Measurements from ENCODE around the gene PPP1CC. TPM values are rescaled to one million over a fixed set of nuclear protein-coding genes. Genes with fewer than 3 reads are reported as not detected.

Gene PPP1CC
- 221 TPM for polyA plus RNA-seq (2013, experiment 1 of 2)
- polyA plus RNA-seq (2013, experiment 2 of 2): 241 TPM

DNA sequence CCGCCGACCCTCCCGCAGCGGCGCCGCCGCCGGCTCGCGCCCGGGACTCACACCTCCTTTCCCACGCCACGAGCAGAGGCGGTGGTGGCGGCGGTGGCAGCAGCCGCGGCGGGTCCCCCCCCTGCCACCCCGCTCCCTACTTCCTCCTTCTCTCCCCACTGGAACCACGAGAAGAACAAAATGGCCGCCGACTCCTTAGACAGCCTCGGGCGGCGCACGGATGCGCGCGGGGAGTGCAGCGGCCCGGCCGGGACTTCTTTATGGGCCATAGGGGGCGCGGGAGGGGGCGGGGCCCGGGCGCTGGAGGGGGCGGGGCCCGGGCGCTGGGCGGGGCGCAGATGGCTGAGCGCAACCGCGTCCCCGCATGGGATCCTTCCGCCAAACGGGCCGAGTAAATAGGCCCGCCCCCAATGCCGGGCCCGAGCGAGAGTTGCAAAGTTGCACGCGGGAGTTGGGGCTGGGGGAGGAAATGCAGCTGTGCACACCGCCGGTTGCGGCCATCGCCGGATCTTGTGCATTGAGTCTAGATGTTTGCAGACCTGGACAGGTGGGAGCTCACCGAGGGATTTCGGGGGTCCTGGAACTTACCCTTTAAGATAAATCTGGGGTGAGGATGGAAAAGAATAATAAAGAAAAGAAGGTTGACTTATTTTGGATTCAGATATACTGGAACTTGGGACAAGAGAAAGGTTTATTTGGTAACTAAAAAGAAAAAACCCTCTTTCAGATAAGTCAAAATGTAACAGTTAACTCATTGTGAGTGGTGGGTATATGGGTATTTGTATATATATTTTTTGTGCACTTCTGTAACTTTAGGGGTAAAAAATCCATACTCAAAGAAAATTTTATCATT, at the start of gene PPP1CC:
Gene PPP1CC (minus strand): TSS at position 174 of the 853 bp plus-strand sequence. CDS start 184 bp downstream, outside the sequence.
- H3K4me1 ChIP-seq (ENCODE audit: control insufficient read depth, insufficient read depth, low read length, poor library complexity, severe bottlenecking): peaks cover 12% of the 10 kb centered on the region
- peak within 1 kb of the TSS; percentile 90 for H3K4me3 ChIP-seq (ENCODE audit: extremely low read depth, insufficient read depth, low read length, poor library complexity, severe bottlenecking)
- peaks cover 10% of the 10 kb centered on the region for H3K36me3 ChIP-seq (ENCODE audit: control insufficient read depth, insufficient read depth, low read length)
- H3K27ac ChIP-seq (ENCODE audit: low read depth, low read length, severe bottlenecking): peak within 1 kb of the TSS; percentile 90
- WGBS, 2 experiments (ENCODE audit: insufficient coverage in 2 of 2): 0 to 1% methylated on average over 15 to 23 of the region's 63 CpGs
- H3K9me3 ChIP-seq (ENCODE audit: control insufficient read depth, low read length): no peaks in the 10 kb centered on the region

DNA sequence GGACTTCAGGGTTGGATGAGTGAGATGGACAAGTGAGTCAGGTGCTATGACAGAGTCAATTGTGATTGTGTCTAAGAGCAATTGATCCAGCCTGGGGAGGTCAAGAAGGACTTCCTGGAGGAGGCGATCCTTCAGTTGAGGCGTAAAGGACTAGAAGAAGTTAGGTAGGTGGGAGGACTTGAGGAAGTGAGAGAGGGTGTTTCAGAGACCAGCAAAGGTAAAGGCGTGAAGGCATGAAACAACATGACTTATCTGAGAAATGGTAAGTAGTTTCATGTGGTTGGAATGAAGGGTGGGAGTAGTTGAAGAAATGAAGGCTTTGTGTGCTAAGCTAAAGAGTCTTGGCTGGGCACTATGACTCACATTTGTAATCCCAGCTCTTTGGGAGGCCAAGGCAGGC, 48.9 kb upstream of the PPP1CC start:
- no peaks in the 10 kb centered on the region for H3K36me3 ChIP-seq (ENCODE audit: control insufficient read depth, insufficient read depth, low read length)
- 84 to 94% methylated on average over 3 of the region's 3 CpGs for WGBS, 2 experiments (ENCODE audit: insufficient coverage in 2 of 2)
- no peak overlapping the region for H3K4me3 ChIP-seq (ENCODE audit: extremely low read depth, insufficient read depth, low read length, poor library complexity, severe bottlenecking)
- no peaks in the 10 kb centered on the region for H3K4me1 ChIP-seq (ENCODE audit: control insufficient read depth, insufficient read depth, low read length, poor library complexity, severe bottlenecking)
- H3K27ac ChIP-seq (ENCODE audit: low read depth, low read length, severe bottlenecking): no peak overlapping the region
- H3K9me3 ChIP-seq (ENCODE audit: control insufficient read depth, low read length): no peaks in the 10 kb centered on the region

DNA sequence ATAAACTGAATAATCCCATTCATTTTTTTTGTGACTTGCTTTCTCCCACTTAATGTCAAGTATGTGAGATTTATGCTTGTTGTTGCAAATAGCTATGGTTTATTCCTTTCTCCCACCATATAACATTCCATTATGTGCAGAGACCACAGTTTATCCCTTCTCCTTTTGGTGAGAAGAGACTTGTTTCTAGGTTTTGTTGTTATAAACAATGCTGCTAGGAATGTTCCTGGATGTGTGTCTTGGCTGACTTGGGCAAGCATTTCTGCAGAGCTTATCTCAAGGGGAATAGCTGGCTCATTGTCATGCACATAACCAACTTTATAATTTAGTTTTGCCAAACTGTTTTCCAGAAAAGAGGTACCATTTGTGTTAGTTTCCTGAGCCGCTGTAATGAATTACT, 47.6 kb upstream of the PPP1CC start:
- Histone ChIP-seq H3K4me1 (ENCODE audit: control insufficient read depth, insufficient read depth, low read length, poor library complexity, severe bottlenecking) (no peaks in the 10 kb centered on the region), H3K9me3 (ENCODE audit: control insufficient read depth, low read length) (no peaks in the 10 kb centered on the region), H3K4me3 (ENCODE audit: extremely low read depth, insufficient read depth, low read length, poor library complexity, severe bottlenecking) (no peak overlapping the region), H3K27ac (ENCODE audit: low read depth, low read length, severe bottlenecking) (no peak overlapping the region), H3K36me3 (ENCODE audit: control insufficient read depth, insufficient read depth, low read length) (no peaks in the 10 kb centered on the region)
- WGBS, 2 experiments (ENCODE audit: insufficient coverage in 2 of 2): 80 to 100% methylated on average over 1 of the region's 1 CpG

DNA sequence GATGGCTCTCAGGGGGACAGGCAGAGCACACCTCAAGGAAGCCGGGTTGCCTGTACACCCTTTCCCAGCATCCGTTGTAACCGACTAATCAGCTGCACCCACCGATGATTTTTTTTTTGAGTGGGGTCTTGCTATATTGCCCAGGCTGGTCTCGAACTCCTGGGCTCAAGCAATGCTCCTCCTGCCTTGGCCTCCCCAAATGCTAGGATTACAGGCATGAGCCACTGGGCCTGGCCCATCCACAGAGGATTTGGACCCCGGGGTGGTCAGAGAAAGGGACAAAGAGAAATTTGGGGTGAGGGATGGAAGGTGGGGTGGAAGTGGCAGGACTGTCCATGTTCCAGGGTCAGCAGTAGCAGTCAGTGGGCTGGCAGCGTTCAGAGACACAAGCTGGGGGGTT, 43.3 kb upstream of the PPP1CC start:
- H3K27ac ChIP-seq (ENCODE audit: low read depth, low read length, severe bottlenecking): no peak overlapping the region
- 90 to 95% methylated on average over 6 to 7 of the region's 7 CpGs for WGBS, 2 experiments (ENCODE audit: insufficient coverage in 2 of 2)

DNA sequence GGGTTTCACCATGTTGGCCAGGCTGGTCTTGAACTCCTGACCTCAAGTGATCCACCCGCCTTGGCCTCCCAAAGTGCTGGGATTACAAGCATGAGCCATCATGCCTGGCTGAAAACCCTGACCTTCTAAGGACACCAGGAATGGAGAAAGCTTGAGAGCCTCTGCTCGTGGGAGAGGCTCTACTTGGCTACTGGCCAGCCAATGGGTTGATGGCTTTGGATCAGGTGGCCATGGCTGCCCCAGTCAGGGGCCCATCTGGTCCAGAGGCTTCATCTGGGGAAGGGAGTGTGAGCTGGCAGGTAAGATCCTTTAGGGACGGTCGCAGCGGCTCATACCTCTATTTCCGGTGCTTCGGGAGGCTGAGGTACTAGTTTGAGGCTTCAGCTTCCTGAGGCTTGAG, 42.5 kb upstream of the PPP1CC start:
- H3K4me3 ChIP-seq (ENCODE audit: extremely low read depth, insufficient read depth, low read length, poor library complexity, severe bottlenecking): no peak overlapping the region
- WGBS, 2 experiments (ENCODE audit: insufficient coverage in 2 of 2): 75 to 92% methylated on average over 6 to 7 of the region's 7 CpGs

More for the DNA sequence above, 43.3 kb upstream of the PPP1CC start:
- Histone ChIP-seq H3K36me3 (ENCODE audit: control insufficient read depth, insufficient read depth, low read length) (no peaks in the 10 kb centered on the region), H3K4me1 (ENCODE audit: control insufficient read depth, insufficient read depth, low read length, poor library complexity, severe bottlenecking) (no peaks in the 10 kb centered on the region), H3K4me3 (ENCODE audit: extremely low read depth, insufficient read depth, low read length, poor library complexity, severe bottlenecking) (no peak overlapping the region), H3K9me3 (ENCODE audit: control insufficient read depth, low read length) (no peaks in the 10 kb centered on the region)

DNA sequence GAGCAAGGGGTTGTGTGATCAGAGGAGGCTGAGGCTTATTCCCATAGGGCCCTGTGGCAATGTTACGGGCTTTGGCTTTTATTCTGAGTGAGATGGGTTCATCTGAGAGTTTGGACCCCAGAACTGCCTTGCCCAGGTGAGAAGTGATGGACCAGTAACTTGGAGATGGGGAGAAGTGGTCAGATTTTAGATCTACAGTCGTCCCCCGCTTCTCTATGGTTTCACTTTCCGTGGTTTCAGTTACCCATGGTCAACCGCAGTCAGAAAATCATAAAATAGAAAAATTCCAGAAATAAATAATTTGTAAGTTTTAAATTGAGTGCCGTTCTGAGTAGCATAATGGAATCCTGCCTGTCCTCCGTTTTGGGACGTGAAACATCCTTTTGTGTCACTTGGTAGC, 40.2 kb upstream of the PPP1CC start:
- no peak overlapping the region for H3K27ac ChIP-seq (ENCODE audit: low read depth, low read length, severe bottlenecking)
- no peak overlapping the region for H3K4me3 ChIP-seq (ENCODE audit: extremely low read depth, insufficient read depth, low read length, poor library complexity, severe bottlenecking)
- H3K4me1 ChIP-seq (ENCODE audit: control insufficient read depth, insufficient read depth, low read length, poor library complexity, severe bottlenecking): no peaks in the 10 kb centered on the region
- no peaks in the 10 kb centered on the region for H3K36me3 ChIP-seq (ENCODE audit: control insufficient read depth, insufficient read depth, low read length)
- no peaks in the 10 kb centered on the region for H3K9me3 ChIP-seq (ENCODE audit: control insufficient read depth, low read length)
- 83 to 92% methylated on average over 1 to 4 of the region's 8 CpGs for WGBS, 2 experiments (ENCODE audit: insufficient coverage in 2 of 2)

More for the DNA sequence above, 42.5 kb upstream of the PPP1CC start:
- H3K36me3 ChIP-seq (ENCODE audit: control insufficient read depth, insufficient read depth, low read length): no peaks in the 10 kb centered on the region
- no peak overlapping the region for H3K27ac ChIP-seq (ENCODE audit: low read depth, low read length, severe bottlenecking)
- no peaks in the 10 kb centered on the region for H3K9me3 ChIP-seq (ENCODE audit: control insufficient read depth, low read length)
- H3K4me1 ChIP-seq (ENCODE audit: control insufficient read depth, insufficient read depth, low read length, poor library complexity, severe bottlenecking): no peaks in the 10 kb centered on the region

DNA sequence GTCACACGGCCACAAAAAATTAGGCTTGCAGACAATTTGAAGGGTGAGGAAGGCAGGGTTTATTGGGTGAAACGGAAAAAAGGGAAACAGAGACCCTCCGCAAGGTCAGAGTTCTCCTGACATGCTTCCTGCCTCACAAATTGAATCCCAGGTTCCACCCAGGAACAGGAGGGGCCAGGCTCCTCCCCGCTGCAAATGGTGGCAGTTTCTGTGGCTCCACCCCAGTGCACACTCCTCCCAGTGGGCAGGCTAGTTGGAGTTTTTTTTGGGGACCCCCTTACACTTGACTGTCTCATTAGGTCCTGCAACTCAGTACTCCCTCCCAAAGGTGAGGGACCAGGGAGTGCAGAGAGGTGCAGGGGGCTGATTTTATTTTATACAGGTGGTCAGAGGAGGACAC, 39.4 kb upstream of the PPP1CC start:
- Histone ChIP-seq H3K4me1 (ENCODE audit: control insufficient read depth, insufficient read depth, low read length, poor library complexity, severe bottlenecking) (no peaks in the 10 kb centered on the region), H3K9me3 (ENCODE audit: control insufficient read depth, low read length) (no peaks in the 10 kb centered on the region), H3K36me3 (ENCODE audit: control insufficient read depth, insufficient read depth, low read length) (no peaks in the 10 kb centered on the region), H3K27ac (ENCODE audit: low read depth, low read length, severe bottlenecking) (no peak overlapping the region), H3K4me3 (ENCODE audit: extremely low read depth, insufficient read depth, low read length, poor library complexity, severe bottlenecking) (no peak overlapping the region)
- WGBS, 2 experiments (ENCODE audit: insufficient coverage in 2 of 2): 90% methylated on average over 2 of the region's 4 CpGs; no CpG with 5 or more reads in 1 of the 2 experiments

DNA sequence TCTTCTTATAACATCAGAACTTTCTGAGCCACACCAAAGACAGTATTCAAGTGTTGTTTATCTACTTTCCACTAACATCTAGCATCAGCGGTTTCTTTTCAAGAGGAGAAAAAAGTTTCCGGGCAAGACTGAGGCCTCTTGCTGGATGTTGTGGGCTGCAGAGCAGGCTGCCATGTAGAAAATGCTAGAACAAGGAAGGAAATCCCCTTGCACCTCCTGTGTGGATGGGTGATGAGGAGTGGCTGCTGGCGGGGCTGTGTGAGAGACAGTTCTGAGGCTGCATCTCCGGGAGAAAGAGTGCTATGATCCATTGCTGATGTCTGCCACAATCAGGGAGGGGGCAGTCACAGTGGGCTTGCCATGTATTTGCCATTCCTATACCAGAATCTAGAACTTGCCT, 37.8 kb upstream of the PPP1CC start:
- H3K4me1 ChIP-seq (ENCODE audit: control insufficient read depth, insufficient read depth, low read length, poor library complexity, severe bottlenecking): no peaks in the 10 kb centered on the region
- no peaks in the 10 kb centered on the region for H3K36me3 ChIP-seq (ENCODE audit: control insufficient read depth, insufficient read depth, low read length)
- WGBS, 2 experiments (ENCODE audit: insufficient coverage in 2 of 2): 100% methylated on average over 1 to 2 of the region's 4 CpGs
- H3K27ac ChIP-seq (ENCODE audit: low read depth, low read length, severe bottlenecking): no peak overlapping the region
- no peak overlapping the region for H3K4me3 ChIP-seq (ENCODE audit: extremely low read depth, insufficient read depth, low read length, poor library complexity, severe bottlenecking)
- H3K9me3 ChIP-seq (ENCODE audit: control insufficient read depth, low read length): no peaks in the 10 kb centered on the region

DNA sequence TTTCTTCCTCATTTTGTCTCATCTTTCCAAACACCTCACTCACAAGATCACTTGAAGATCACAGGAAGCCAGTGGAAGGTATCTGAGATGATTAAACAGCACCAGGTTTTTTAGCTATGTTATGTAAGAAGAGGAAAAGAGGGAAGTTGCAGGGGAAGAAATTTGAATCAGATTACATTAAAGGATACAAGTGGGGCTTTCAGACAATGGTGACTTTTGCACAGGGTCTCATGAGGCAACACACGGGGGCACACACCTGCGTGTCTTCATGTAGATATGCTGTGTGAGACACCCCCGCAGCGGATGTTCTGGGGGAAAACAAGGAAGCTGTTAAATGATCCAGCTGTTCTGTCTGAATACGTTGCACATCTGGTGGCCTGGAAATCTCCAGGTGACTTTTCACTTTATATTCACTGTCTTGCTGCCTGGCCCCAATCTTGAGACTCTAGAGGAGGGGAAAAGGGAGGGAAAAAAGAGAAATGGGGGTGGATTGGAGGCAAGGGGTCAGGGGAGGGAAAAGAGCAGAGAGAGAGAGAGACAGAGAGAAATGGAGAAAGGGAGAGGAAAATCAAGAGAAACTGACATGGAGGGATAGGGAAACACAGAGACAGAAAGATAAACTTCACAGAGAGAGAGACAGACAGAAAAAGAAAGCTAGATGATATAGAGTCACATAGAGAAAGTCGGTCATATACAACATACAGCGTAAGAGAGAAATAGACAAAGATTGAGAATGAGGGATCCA, 36.3 kb upstream of the PPP1CC start:
- WGBS, 2 experiments (ENCODE audit: insufficient coverage in 2 of 2): 90 to 98% methylated on average over 7 of the region's 7 CpGs
- Histone ChIP-seq H3K9me3 (ENCODE audit: control insufficient read depth, low read length) (no peaks in the 10 kb centered on the region), H3K4me3 (ENCODE audit: extremely low read depth, insufficient read depth, low read length, poor library complexity, severe bottlenecking) (no peak overlapping the region), H3K36me3 (ENCODE audit: control insufficient read depth, insufficient read depth, low read length) (no peaks in the 10 kb centered on the region), H3K27ac (ENCODE audit: low read depth, low read length, severe bottlenecking) (no peak overlapping the region), H3K4me1 (ENCODE audit: control insufficient read depth, insufficient read depth, low read length, poor library complexity, severe bottlenecking) (no peaks in the 10 kb centered on the region)

DNA sequence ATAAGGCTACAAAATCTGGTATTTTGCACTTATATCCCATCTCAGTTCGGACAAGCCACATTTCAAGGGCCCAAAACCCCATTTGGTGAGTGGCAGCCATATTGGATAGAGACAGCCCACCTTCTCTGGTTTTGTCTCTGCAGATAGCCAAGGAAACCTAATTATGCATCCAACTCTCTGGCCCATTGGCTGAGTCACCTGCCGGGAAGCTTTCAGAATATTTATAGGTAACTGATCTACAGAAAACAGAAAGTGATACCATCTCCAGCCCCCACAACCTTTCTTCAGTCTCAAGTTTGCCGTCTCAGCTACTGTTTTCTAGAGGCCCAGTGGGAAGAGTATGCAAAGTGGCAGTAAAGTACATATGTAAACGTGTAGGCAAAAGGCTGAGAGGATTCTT, 33.7 kb upstream of the PPP1CC start:
- H3K27ac ChIP-seq (ENCODE audit: low read depth, low read length, severe bottlenecking): no peak overlapping the region
- 63 to 100% methylated on average over 1 of the region's 4 CpGs for WGBS, 2 experiments (ENCODE audit: insufficient coverage in 2 of 2)
- no peaks in the 10 kb centered on the region for H3K36me3 ChIP-seq (ENCODE audit: control insufficient read depth, insufficient read depth, low read length)
- H3K9me3 ChIP-seq (ENCODE audit: control insufficient read depth, low read length): no peaks in the 10 kb centered on the region
- no peak overlapping the region for H3K4me3 ChIP-seq (ENCODE audit: extremely low read depth, insufficient read depth, low read length, poor library complexity, severe bottlenecking)
- no peaks in the 10 kb centered on the region for H3K4me1 ChIP-seq (ENCODE audit: control insufficient read depth, insufficient read depth, low read length, poor library complexity, severe bottlenecking)
